K562 (cell line): Measurements from ENCODE around the gene SOX2. TPM values are rescaled to one million over a fixed set of nuclear protein-coding genes. Genes with fewer than 3 reads are reported as not detected.

Experiments used
- ATF1 ChIP-seq, 2 experiments: fragments of 450-650 bp in 1 of 2; IDR thresholded peaks; 2 replicates each; pipeline ENCODE4 v1.6.1; 2016; ENCODE audit warnings: missing compliant biosample characterization in 1 of 2, missing genetic modification characterization in 1 of 2
- CBFA2T2 ChIP-seq: fragments of 450-650 bp; conservative IDR thresholded peaks from 2 replicates; pipeline ENCODE4 v1.6.1; 2017; ENCODE audit warnings: mild to moderate bottlenecking
- CTBP1 ChIP-seq: fragments of 450-650 bp; IDR thresholded peaks from 2 replicates; pipeline ENCODE4 v1.6.1; 2016; ENCODE audit warnings: borderline replicate concordance
- FOXO4 ChIP-seq: fragments of 450-650 bp; formaldehyde crosslinking; IDR thresholded peaks from 2 replicates; pipeline ENCODE4 v1.4.0; 2020; ENCODE audit warnings: mild to moderate bottlenecking, moderate library complexity
- GTF3C2 ChIP-seq: IDR thresholded peaks from 3 replicates; pipeline ENCODE4 v1.6.1; 2011; ENCODE audit warnings: borderline replicate concordance, mild to moderate bottlenecking, moderate library complexity; ENCODE audit not compliant: insufficient read length; ENCODE audit errors: extremely low read depth
- KDM4B ChIP-seq, 2 experiments: fragments of 450-650 bp in 1 of 2; sonication (generic) in 1 of 2; IDR thresholded peaks; 2 replicates each; pipeline ENCODE4 v1.6.1; 2016 to 2017; ENCODE audit warnings: borderline replicate concordance in 2 of 2, antibody characterized with exemption in 1 of 2, low read depth in 1 of 2, mild to moderate bottlenecking in 1 of 2
- KLF6 ChIP-seq: fragments of 250-450 bp; sonication (Bioruptor Pico); IDR thresholded peaks from 2 replicates; pipeline ENCODE4 v1.4.0; 2020; ENCODE audit warnings: mild to moderate bottlenecking, moderate library complexity, borderline replicate concordance
- MAZ ChIP-seq, 2 experiments: fragments of 450-650 bp in 1 of 2; sonication (generic) in 1 of 2; formaldehyde crosslinking; IDR thresholded peaks in 1 of 2; conservative IDR thresholded peaks in 1 of 2; 2 replicates each; pipeline versions ENCODE4 v1.4.0 to v1.5.0; 2020; ENCODE audit warnings: mild to moderate bottlenecking in 1 of 2, missing genetic modification reagents in 1 of 2
- MYC ChIP-seq, 2 experiments: fragments of 250-450 bp in 1 of 2; sonication (Bioruptor Pico) in 1 of 2; IDR thresholded peaks; 2 replicates each; pipeline versions ENCODE4 v1.5.1 to v1.6.1; 2012 to 2021; ENCODE audit warnings: low read depth in 2 of 2, borderline replicate concordance in 1 of 2, improper control_type of control experiment in 1 of 2, low read length in 1 of 2, mild to moderate bottlenecking in 1 of 2, moderate library complexity in 1 of 2
- NFATC3 ChIP-seq: fragments of 450-650 bp; IDR thresholded peaks from 2 replicates; pipeline ENCODE4 v1.6.1; 2017; ENCODE audit warnings: mild to moderate bottlenecking
- NRF1 ChIP-seq, 2 experiments: fragments of 450-650 bp; IDR thresholded peaks in 1 of 2; conservative IDR thresholded peaks in 1 of 2; 2 replicates each; pipeline ENCODE4 v1.6.1; 2014; ENCODE audit warnings: mild to moderate bottlenecking in 2 of 2
- RFX1 ChIP-seq: fragments of 450-650 bp; IDR thresholded peaks from 2 replicates; pipeline ENCODE4 v1.6.1; 2016; ENCODE audit warnings: mild to moderate bottlenecking, moderate library complexity
- TFAP4 ChIP-seq: sonication (generic); formaldehyde crosslinking; IDR thresholded peaks from 2 replicates; pipeline ENCODE4 v1.8.0; 2022; ENCODE audit warnings: missing genetic modification reagents, mild to moderate bottlenecking, moderate library complexity, borderline replicate concordance
- TSHZ1 ChIP-seq: fragments of 250-450 bp; sonication (Bioruptor Pico); IDR thresholded peaks from 2 replicates; pipeline ENCODE4 v1.4.0; 2020; ENCODE audit warnings: mild to moderate bottlenecking, moderate library complexity
- ZKSCAN3 ChIP-seq: fragments of 250-450 bp; sonication (Bioruptor Pico); IDR thresholded peaks from 2 replicates; pipeline ENCODE4 v1.4.0; 2020
- ZNF239 ChIP-seq: fragments of 250-450 bp; sonication (Bioruptor Pico); IDR thresholded peaks from 2 replicates; pipeline ENCODE4 v1.4.0; 2020; ENCODE audit warnings: mild to moderate bottlenecking
- polyA plus RNA-seq, 8 experiments: library from polyadenylated mRNA; depleted of rRNA in 4 of 8; stranded (reverse) in 5 of 8; unstranded in 3 of 8; fragments of >200 nt; fragmentation: Nextera tagmentation in 2 of 8; fragmentation: Illumina TruSeq in 1 of 8; extraction: Ambion mirVana in 2 of 8; extraction: Trizol in 1 of 8; gene quantifications; 2 replicates each; pipeline versions ENCODE4 v1.2.1 to v1.2.3, GENCODE V29; 2011 to 2014; ENCODE audit warnings: inconsistent platforms in 1 of 8, missing spikeins in 1 of 8
- total RNA-seq, 7 experiments: library from RNA; depleted of rRNA in 6 of 7; stranded (reverse); fragments of >200 nt in 6 of 7; fragmentation: Illumina TruSeq in 2 of 7; extraction: Trizol in 2 of 7; gene quantifications; 2 replicates each; pipeline versions ENCODE4 v1.2.1 to v1.2.3, GENCODE V29; 2011 to 2021; ENCODE audit warnings: low replicate concordance in 1 of 7

Gene SOX2
- total and polyA plus RNA-seq, 9 of the 15 experiments (the other 6 are each of a cell fraction or from before 2014, with no cell fraction given), result 0.07 TPM; not detected in 8

GRCh38 chr3:181719991-181720680, 8.4 kb downstream of the SOX2 start (continued):
- no peak for TF ChIP-seq TSHZ1 (CRISPR knock-in tag)
- TF ChIP-seq CBFA2T2, result 0 out of 2 replicates have a peak, but pooled peaks have one; percentile 23
- no peak for TF ChIP-seq NFATC3
- TF ChIP-seq ATF1 (CRISPR knock-in tag; IDR thresholded peaks at IDR 0.05), result no peak
- TF ChIP-seq ATF1 (tag; IDR thresholded peaks at IDR 0.05), result peak; percentile 85
- 0 out of 4 replicates have a peak, but pooled peaks of 1 of the 2 experiments have one; percentile 15 for TF ChIP-seq MAZ (CRISPR knock-in tag; conservative IDR thresholded peaks at IDR 0.05 in 1 of 2, IDR thresholded peaks at IDR 0.05 in 1 of 2)
- no peak for TF ChIP-seq CTBP1
- TF ChIP-seq ZNF239, result no peak
- TF ChIP-seq MYC (IDR thresholded peaks at IDR 0.05; ENCODE audit: low read depth, low read length), result no peak
- no peak for TF ChIP-seq MYC (CRISPR knock-in tag; IDR thresholded peaks at IDR 0.05; ENCODE audit: borderline replicate concordance, low read depth)
- TF ChIP-seq ZKSCAN3 (CRISPR knock-in tag), result no peak
- no peak for TF ChIP-seq FOXO4
- no peak for TF ChIP-seq GTF3C2
- TF ChIP-seq KLF6 (CRISPR knock-in tag), result no peak
- no peak for TF ChIP-seq RFX1
- no peak for TF ChIP-seq TFAP4 (CRISPR knock-in tag)
- no peak for TF ChIP-seq KDM4B (IDR thresholded peaks at IDR 0.05; ENCODE audit: borderline replicate concordance in 2 of 2, low read depth in 1 of 2)
- TF ChIP-seq NRF1 (conservative IDR thresholded peaks at IDR 0.05 in 1 of 2, IDR thresholded peaks at IDR 0.05 in 1 of 2), result no peak
